Iris pigment epithelial cell (primary cell): ENCODE data around the gene KIFAP3.

Source experiments
- DNase-seq: peaks from one replicate; pipeline ENCODE4 v3.0.0-alpha.2; 2011; ENCODE audit warnings: low read depth

The KIFAP3 gene

DNA sequence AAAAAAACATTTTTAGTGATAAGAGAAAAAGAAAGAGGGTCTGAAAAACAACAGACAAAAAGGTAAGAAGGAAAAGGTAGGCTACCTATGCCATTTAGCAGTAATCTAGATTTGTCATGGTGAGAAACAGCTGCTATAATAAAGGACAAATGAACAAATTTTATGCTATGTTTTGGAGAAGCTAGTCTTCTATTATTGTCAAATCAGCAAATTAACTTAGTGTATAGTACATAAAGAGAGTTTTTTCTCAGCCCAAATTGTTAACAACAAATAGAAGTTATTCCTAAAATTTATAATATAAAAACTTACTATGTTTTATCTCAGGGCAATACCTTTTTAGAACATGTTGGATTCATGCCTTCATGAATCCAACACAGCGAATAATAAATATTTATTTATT lies 88.7 kb downstream of the KIFAP3 start:
- DNase-seq, result no peak

GRCh38 chr1:169974067-169974466 lies 100.4 kb downstream of the KIFAP3 start:
- no peak for DNase-seq

DNA sequence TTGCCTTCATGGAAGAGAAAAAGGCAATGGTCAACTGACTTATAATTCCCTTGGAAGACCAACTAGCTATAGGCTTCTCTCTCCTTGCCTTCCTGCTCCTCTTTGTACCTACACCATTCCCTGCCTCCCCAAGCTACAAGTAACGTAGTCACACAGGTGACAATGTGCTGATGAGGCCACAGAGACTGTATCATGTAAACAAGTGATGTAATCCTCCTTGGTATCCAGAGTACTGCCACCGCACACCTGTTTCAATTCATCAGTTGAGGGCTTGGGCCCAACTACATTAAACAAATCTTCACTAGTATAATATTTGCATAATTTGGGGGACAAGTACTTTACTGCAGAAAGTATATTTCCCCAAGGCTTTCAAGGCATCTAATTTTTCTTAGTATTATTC lies 104.4 kb downstream of the KIFAP3 start:
- no peak for DNase-seq

- DNase-seq, result no peak
These were observed 106.3 kb downstream of the KIFAP3 start for GRCh38 chr1:169968174-169968573.

GRCh38 chr1:169964206-169964605 lies 110.3 kb downstream of the KIFAP3 start:
- DNase-seq, result no peak

DNA sequence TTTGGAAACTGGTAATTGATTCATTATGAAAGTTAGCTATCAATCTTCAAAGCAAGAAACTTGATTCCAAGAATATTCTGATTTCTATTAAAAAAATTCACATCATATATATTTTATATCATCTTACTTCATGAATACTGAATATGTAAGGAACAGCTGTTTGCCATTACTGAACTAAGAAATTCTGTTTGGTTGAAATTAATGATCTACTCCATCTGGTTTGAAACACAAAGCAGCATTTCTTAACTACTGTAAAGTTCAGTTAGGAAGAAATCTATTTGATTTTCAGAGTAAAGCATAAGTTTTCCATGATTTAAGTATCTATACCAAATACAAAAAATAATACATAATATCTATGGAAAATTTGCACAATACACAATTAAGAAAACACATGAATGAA lies 114.8 kb downstream of the KIFAP3 start:
- DNase-seq, result no peak

- DNase-seq, result no peak
These were observed 115.5 kb downstream of the KIFAP3 start for GRCh38 chr1:169958987-169959386.

DNA sequence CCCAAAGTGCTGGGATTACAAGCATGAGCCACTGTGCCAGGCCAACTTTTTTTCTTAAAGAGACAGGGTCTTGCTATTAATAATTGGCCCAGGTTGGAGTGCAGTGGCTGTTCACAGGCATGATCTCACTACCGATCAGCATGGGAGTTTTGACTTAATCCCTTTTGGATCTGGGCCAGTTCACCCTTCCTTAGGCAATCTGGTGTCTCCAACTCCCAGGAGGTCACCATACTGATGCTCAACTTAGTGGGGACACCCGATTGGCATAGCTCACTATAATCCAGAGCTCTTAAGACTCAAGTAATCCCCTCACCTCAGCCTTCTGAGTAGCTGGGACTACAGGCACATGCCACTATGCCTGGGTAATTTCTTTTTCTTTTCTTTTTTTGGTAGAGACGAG lies 116.6 kb downstream of the KIFAP3 start:
- DNase-seq, result no peak

DNA sequence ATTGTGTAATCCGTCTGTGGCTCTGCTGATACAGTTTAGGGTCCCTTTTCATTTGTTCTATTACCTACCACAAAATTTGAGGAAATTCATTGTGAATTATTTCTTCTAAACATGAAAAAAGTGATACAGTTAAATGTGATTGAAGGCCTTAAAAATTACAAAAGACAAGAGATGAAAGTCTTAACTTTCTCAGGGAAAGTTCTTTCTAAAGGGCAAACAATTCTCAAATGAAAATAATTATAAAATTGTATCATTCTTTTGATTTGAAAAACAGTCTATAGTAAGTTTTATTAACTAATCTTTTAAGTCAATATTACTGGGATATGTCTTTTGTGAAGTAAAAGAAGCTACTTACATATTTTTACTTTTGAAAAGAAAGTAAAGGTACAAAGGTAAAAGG lies 123.4 kb downstream of the KIFAP3 start:
- no peak for DNase-seq

- peak; percentile 66 for DNase-seq
These were observed 125.4 kb downstream of the KIFAP3 start for GRCh38 chr1:169949139-169949538.

DNA sequence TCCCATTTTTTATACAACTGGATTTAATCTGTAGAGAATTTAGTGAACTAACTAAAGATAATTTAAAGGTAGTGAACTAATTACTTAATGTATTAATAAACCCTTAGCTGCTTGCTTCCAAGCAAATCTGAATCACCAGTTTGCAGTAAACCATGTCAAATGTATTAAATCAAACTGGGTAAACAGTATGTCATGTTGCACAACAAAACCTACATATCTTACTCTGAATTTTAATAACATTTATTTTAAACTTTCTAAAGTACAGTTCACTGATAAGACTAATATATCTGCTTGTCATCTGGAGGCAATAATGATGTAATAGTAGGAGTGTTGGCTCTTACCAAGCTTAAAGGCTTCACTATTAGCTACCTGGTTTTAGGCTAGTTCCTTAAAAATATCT lies 128.3 kb downstream of the KIFAP3 start:
- peak; percentile 3 for DNase-seq

DNA sequence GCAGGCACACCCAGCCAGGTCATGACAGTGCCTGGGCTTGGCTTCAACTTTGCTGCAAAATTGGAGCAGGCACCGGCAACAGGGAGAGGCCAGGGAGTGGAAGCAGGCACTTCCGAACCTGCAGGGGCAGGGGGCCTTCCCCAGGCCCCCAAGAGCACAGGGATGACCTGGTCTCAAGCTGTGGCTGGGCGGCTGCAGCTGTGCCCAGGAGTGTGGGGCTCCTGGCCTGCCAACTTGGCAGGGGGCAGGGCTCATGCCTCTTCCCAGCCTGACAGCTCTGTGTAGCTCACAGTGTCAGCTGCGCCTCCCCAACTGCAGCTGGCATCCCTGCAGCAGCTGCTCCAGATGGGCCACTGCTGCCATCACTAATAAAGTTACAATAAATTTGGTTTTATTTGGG lies 129.3 kb downstream of the KIFAP3 start:
- DNase-seq, result no peak

GRCh38 chr1:169944621-169945020 lies 129.9 kb downstream of the KIFAP3 start:
- no peak for DNase-seq

DNA sequence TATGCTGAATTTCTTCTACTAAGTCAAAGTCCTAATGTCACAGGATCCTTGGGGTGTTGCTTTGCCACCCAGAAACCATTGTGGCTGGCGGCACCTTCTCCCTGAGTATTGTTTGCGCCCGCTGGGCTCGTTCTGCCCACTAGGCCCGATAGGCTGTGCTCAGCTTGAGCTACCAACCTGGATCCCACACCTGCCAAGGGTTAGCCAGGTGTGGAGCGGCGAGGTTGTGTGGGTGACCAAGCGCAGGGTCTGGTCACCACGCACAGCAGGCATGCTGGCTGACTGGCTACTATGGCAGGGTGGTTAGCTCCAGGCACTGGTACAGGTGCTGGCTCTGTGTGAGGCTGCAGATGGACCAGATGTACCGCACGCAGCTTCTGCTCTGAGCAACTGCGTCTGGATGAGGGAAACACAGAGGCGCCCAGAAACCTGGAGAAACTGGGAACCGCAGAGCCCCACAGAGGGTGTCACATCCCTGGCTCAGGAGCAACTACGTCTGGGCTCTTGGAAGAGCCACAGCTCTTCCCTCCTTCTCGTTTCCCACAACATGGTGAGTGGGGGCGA lies 130.4 kb downstream of the KIFAP3 start:
- no peak for DNase-seq

- peak; percentile 55 for DNase-seq
These were observed 132.3 kb downstream of the KIFAP3 start for GRCh38 chr1:169941982-169942830.

DNA sequence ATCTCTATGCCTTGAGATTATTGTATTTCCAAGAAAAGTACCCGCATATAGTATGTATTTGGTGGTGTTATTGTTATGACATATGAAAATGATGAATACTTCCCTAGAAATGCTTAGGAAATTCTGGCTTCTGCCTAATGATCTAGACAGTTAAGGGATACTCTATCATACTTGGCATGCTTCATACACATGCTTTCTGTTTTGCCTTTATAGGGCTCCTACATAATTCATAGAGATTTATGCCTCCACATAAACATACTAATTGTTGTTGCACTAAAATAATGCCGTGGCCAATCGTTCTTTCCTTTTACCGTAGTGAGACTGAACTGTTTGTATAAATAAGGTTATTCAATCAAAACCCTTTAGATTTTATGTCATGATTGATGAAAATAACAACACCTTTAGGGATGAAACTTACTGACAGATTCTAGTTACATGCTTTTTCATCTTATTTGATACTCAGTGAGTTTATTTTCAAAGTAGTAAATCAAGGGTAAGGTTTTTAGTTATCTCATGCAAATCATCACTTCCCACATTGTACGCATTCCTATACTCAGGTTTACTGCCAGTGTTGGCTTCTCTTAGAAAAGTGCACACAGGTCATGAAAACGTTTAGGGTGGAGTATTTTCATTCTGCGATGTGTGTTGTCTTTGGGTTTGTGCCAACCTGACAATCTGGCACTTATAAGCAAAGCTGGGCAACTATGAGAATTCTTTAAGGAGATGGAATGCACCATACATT lies 140.3 kb downstream of the KIFAP3 start:
- DNase-seq, result peak; percentile 54

DNA sequence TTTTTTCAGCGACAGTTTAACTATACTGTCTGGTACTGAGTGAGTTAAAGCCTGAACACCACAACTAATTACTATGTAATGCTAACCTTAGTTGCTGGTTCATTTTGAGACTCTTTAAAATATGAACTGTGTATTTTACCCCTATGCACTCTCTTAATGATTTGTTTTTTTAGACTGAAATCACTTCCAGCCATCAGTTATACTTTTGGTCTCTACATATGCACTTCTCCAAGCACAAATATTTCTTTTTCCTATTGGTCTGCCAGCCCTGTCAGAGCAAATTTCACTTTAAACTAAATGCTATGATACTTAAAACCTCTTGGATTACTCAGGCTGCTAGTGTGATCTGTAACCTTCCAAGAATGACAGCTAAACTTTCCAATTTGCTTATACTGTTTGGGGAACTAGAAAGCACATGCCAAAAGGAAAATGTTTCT lies 142.7 kb downstream of the KIFAP3 start:
- peak; percentile 40 for DNase-seq

DNA sequence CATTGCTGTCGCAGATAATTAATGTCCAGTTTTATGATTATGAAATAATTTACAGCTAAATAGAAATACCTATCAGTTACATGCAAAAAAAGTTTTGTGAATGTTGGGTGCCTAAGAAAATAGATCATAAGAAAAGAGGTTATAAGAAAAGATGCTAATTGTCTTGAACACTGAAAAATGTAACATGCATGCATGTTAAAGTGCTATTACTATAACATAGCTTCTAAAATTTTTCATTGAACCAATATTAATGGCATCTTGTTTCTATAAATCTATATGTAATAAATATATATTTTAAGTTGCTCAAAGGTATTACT lies 145.3 kb downstream of the KIFAP3 start:
- DNase-seq, result no peak

- DNase-seq, result peak; percentile 57
These were observed 145.9 kb downstream of the KIFAP3 start for GRCh38 chr1:169928438-169929209.

- no peak for DNase-seq
These were observed 148.7 kb downstream of the KIFAP3 start for GRCh38 chr1:169925505-169926482.

DNA sequence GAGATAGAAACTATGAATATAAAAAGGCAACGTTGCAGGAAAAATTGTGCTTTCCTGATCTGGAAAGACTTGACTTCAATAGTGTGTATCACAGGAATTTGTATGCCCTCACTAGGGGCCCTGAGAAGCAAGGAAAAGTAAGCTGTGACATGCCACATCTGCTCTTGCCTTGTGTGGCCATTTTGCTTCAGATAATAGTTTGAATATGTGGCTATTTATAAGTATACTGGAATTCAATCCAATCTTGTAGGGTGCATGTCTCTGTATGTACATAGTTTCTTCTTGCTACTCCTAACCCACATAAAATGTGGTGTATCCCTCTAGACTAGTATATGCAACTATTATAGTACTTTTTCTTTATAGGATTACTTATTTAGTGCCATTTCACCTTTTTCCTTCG lies 149.7 kb downstream of the KIFAP3 start:
- no peak for DNase-seq
